Type B pancreatic cell (in vitro differentiated cells): ENCODE data around the gene CD3G. TPM values are rescaled to one million over a fixed set of nuclear protein-coding genes. Genes with fewer than 3 reads are reported as not detected.

Experiments
- DNase-seq: peaks from one replicate; pipeline ENCODE4 v3.0.0; 2021; ENCODE audit warnings: mixed read lengths; ENCODE audit not compliant: unreplicated experiment; ENCODE audit errors: extremely low spot score
- H3K27ac Mint-ChIP-seq: 2 replicates; pipeline ENCODE4 v1.8.0; 2021; ENCODE audit warnings: mild to moderate bottlenecking, mixed read lengths
- H3K27me3 Mint-ChIP-seq: 2 replicates; pipeline ENCODE4 v1.8.0; 2021; ENCODE audit warnings: mixed read lengths
- H3K36me3 Mint-ChIP-seq: 2 replicates; pipeline ENCODE4 v1.8.0; 2021; ENCODE audit warnings: mixed read lengths
- H3K4me1 Mint-ChIP-seq: one replicate; pipeline ENCODE4 v1.8.0; 2021; ENCODE audit warnings: mixed read lengths; ENCODE audit not compliant: unreplicated experiment
- H3K4me3 Mint-ChIP-seq: 2 replicates; pipeline ENCODE4 v1.8.0; 2021; ENCODE audit warnings: mild to moderate bottlenecking, mixed read lengths
- H3K9me3 Mint-ChIP-seq: 2 replicates; pipeline ENCODE4 v1.8.0; 2021; ENCODE audit warnings: mixed read lengths
- CTCF ChIP-seq: fragments of 200-600 bp; sonication (generic); conservative IDR thresholded peaks from 2 replicates; pipeline ENCODE4 v1.5.0; 2021; ENCODE audit warnings: antibody characterized with exemption, mild to moderate bottlenecking
- long read RNA-seq: library from polyadenylated mRNA; unstranded; transcript quantifications from one replicate; pipeline ENCODE4 v2.0.0, GENCODE V29; 2020
- total RNA-seq: library from RNA; stranded (reverse); gene quantifications from 2 replicates; pipeline ENCODE4 v1.2.1, GENCODE V29; 2021; ENCODE audit warnings: low replicate concordance

Gene CD3G
- 0.21 TPM in 1 of 2 replicates, not detected in the other for total RNA-seq
- long read RNA-seq, result 0 reads

- no peaks in the 10 kb centered on the region for H3K36me3 Mint-ChIP-seq
- H3K9me3 Mint-ChIP-seq, result no peaks in the 10 kb centered on the region
- peaks cover 44% of the 10 kb centered on the region for H3K27me3 Mint-ChIP-seq
- no peak within 1 kb of the TSS for H3K4me3 Mint-ChIP-seq
- H3K27ac Mint-ChIP-seq, result no peak within 1 kb of the TSS
- DNase-seq, result no peak
- no peaks in the 10 kb centered on the region for H3K4me1 Mint-ChIP-seq
- TF ChIP-seq CTCF, result no peak
Observed at GRCh38 chr11:118343981-118344515, at the start of gene CD3G. Gene CD3G, plus strand, starts transcription at chr11:118344344. Its CDS starts 80 bp downstream, at chr11:118344424.

- H3K36me3 Mint-ChIP-seq, result no peaks in the 10 kb centered on the region
- H3K9me3 Mint-ChIP-seq, result no peaks in the 10 kb centered on the region
- no peak for DNase-seq
- no peak overlapping the region for H3K4me3 Mint-ChIP-seq
- peaks cover 5% of the 10 kb centered on the region for H3K4me1 Mint-ChIP-seq
- H3K27me3 Mint-ChIP-seq, result peaks cover 21% of the 10 kb centered on the region
- TF ChIP-seq CTCF, result no peak
- H3K27ac Mint-ChIP-seq, result no peak overlapping the region
Observed at GRCh38 chr11:118295199-118295598, 48.9 kb upstream of the CD3G start.

GRCh38 chr11:118295815-118296454 is 48.2 kb upstream of the CD3G start:
- Mint-ChIP-seq H3K27ac (no peak overlapping the region), H3K9me3 (no peaks in the 10 kb centered on the region), H3K36me3 (no peaks in the 10 kb centered on the region), H3K4me3 (no peak overlapping the region), H3K4me1 (peaks cover 2% of the 10 kb centered on the region), H3K27me3 (peaks cover 28% of the 10 kb centered on the region)
- peak; percentile 51 for TF ChIP-seq CTCF
- no peak for DNase-seq

GRCh38 chr11:118301600-118302195 is 42.4 kb upstream of the CD3G start:
- no peaks in the 10 kb centered on the region for H3K9me3 Mint-ChIP-seq
- H3K36me3 Mint-ChIP-seq, result no peaks in the 10 kb centered on the region
- TF ChIP-seq CTCF, result no peak
- no peak for DNase-seq
- no peaks in the 10 kb centered on the region for H3K4me1 Mint-ChIP-seq
- H3K27ac Mint-ChIP-seq, result no peak overlapping the region
- peaks cover 36% of the 10 kb centered on the region for H3K27me3 Mint-ChIP-seq
- H3K4me3 Mint-ChIP-seq, result no peak overlapping the region

- peaks cover 36% of the 10 kb centered on the region for H3K27me3 Mint-ChIP-seq
Observed at GRCh38 chr11:118304227-118304567, 39.9 kb upstream of the CD3G start.

More at GRCh38 chr11:118304227-118304567, 39.9 kb upstream of the CD3G start:
- no peak for DNase-seq
- Mint-ChIP-seq H3K4me1 (no peaks in the 10 kb centered on the region), H3K9me3 (no peaks in the 10 kb centered on the region), H3K4me3 (no peak overlapping the region), H3K27ac (no peak overlapping the region), H3K36me3 (no peaks in the 10 kb centered on the region)
- TF ChIP-seq CTCF, result no peak
